SW 1271 (cell line): ENCODE data around the gene PITPNM3.

ENCODE experiments used
- DNase-seq, 2 experiments: peaks; one replicate each; lab custom pipeline; 2025; lab: John Stamatoyannopoulos, UW

Gene PITPNM3

DNA sequence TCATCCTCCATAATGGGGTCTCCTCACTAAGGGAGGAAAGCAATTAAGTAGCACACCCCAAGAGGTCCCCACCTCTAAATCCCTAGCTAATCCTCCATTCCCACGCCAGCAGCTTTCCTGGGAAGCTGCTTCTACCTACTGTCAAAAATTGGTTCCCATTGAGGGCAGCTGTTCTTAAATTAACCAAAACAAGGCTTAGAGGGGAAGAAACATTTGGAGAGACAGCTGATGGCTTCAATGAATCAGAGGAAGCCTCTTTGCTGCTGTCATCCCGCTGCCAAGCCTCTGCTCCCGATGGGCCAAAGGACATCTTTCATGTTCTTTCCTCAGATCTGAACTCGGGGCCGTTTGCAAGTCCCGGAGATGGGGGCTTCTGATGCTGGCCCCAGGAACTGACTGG lies 148.1 kb downstream of the PITPNM3 start:
- no peak for DNase-seq

DNA sequence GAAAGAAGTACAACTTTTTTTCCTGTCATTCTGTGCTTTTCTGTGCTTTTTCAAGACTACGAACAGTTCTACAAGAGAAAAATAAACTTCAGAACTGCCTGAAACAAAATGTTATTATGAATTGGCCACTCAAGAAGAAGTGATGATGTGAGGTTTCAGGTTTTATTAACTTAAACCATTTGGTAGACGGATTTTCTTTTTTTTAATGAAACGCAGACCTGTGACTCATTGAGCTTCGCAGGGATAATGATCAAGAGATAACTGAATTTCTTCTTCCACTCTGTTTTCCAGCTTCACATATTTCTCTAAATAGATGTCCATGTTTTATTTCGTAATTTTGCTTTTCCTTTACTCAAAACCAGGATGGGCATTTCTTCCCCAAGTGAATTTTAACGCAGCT lies 154.1 kb downstream of the PITPNM3 start:
- DNase-seq, result no peak
